OCI-LY3 (cell line): ENCODE measurements around the gene ZNF423.

Experiments used
- CTCF ChIP-seq: fragments of 200-600, 300-600 bp; sonication (generic); IDR thresholded peaks from 2 replicates; pipeline ENCODE4 v1.5.1; 2014; ENCODE audit warnings: antibody characterized with exemption, low read length, low read depth
- EZH2phosphoT487 ChIP-seq: fragments of 200-600 bp; shearing (Covaris generic); IDR thresholded peaks from 2 replicates; pipeline ENCODE4 v1.6.1; 2018; ENCODE audit warnings: antibody characterized with exemption, mixed run types, low read depth

DNA sequence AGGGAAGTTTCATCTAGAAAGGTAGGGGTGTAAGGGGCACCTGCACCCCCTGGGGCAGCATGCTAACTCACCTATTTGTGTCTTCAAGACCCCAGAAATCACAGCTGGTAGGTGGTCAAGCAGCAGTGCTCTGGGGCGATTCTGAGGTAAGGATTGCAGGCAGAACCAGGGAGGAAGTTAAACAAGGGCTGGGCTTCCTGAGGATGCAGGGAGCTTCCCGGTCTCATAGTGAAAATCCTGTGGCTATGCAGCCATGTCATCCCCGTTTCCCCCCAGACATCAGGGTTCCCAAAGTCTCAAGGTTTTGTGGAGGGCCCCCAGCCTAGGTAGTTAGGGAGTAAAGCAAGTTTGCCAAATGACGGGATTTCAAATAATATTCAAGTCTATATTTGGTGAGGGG, 403.8 kb downstream of the ZNF423 start:
- TF ChIP-seq CTCF (no peak), EZH2phosphoT487 (no peak)
